Esophagus muscularis mucosa (tissue), 4 donors: Measurements from ENCODE around the gene SNCA. TPM values are rescaled to one million over a fixed set of nuclear protein-coding genes. Genes with fewer than 3 reads are reported as not detected.

Experiments
- DNase-seq: peaks from one replicate; pipeline ENCODE4 v3.0.0-alpha.2; 2017; ENCODE audit errors: extremely low spot score
- H3K27ac ChIP-seq, 4 donors: fragments of 200-600 bp; sonication (generic); replicated peaks in 1 of 4; 1 replicate in 3 of 4; 2 replicates in 1 of 4; pipeline ENCODE4 v1.5.1; 2016 to 2019; ENCODE audit warnings: mild to moderate bottlenecking in 1 of 4
- H3K27me3 ChIP-seq, 4 donors: fragments of 200-600 bp; sonication (generic); one replicate each; pipeline versions ENCODE4 v1.5.1 to v1.6.0; 2016 to 2019
- H3K36me3 ChIP-seq, 4 donors: fragments of 200-600 bp; sonication (generic); one replicate each; pipeline ENCODE4 v1.5.1; 2016 to 2019
- H3K4me1 ChIP-seq, 4 donors: fragments of 200-600 bp; sonication (generic); one replicate each; pipeline ENCODE4 v1.5.1; 2016 to 2019
- H3K4me3 ChIP-seq, 4 donors: fragments of 200-600 bp; sonication (generic); 1 replicate in 2 of 4; 2 replicates in 2 of 4; pipeline ENCODE4 v1.5.1; 2016 to 2019; ENCODE audit warnings: mild to moderate bottlenecking in 4 of 4, moderate library complexity in 1 of 4
- H3K9me3 ChIP-seq, 4 donors: fragments of 200-600 bp; sonication (generic); 1 replicate in 3 of 4; 2 replicates in 1 of 4; pipeline ENCODE4 v1.5.1; 2016 to 2019
- EP300 ChIP-seq: sonication (generic); formaldehyde crosslinking; IDR thresholded peaks from one replicate; pipeline ENCODE4 v1.6.1; 2017; ENCODE audit warnings: antibody characterized with exemption
- POLR2A ChIP-seq: fragments of 450-650 bp; IDR thresholded peaks from one replicate; pipeline ENCODE4 v1.6.1; 2017; ENCODE audit warnings: antibody characterized with exemption, moderate library complexity, mild to moderate bottlenecking, low read depth
- POLR2AphosphoS5 ChIP-seq, 2 donors: sonication (generic); formaldehyde crosslinking; IDR thresholded peaks; one replicate each; pipeline ENCODE4 v1.6.1; 2017; ENCODE audit warnings: antibody characterized with exemption in 2 of 2
- WGBS: methylation state at CpG from one replicate; pipeline ENCODE4 v1.1.5; 2018; 5-methylcytosine and 5-hydroxymethylcytosine counted together
- intact Hi-C: fragments of 100-400 bp; cut with DNase I; formaldehyde crosslinking; loops from one replicate; pipeline ENCODE4 v1.15.1; 2023
- total RNA-seq, 4 donors: library from RNA; depleted of rRNA; stranded (reverse); fragments of >200 nt; gene quantifications; one replicate each; pipeline versions ENCODE4 v1.1.0 to v1.2.1, GENCODE V29; 2016
- TF ChIP-seq, protein P1 (sequence below), 3 experiments: fragments of 200-600 bp in 2 of 3; fragments of 450-650 bp in 1 of 3; sonication (generic) in 2 of 3; IDR thresholded peaks; one replicate each; pipeline ENCODE4 v1.5.1; 2017 to 2019; ENCODE audit warnings: antibody characterized with exemption in 3 of 3, mild to moderate bottlenecking in 2 of 3, moderate library complexity in 1 of 3

SNCA gene
- total RNA-seq, result 10 to 100 TPM; 12.9 to 19.7 (median 17.6) TPM

DNA sequence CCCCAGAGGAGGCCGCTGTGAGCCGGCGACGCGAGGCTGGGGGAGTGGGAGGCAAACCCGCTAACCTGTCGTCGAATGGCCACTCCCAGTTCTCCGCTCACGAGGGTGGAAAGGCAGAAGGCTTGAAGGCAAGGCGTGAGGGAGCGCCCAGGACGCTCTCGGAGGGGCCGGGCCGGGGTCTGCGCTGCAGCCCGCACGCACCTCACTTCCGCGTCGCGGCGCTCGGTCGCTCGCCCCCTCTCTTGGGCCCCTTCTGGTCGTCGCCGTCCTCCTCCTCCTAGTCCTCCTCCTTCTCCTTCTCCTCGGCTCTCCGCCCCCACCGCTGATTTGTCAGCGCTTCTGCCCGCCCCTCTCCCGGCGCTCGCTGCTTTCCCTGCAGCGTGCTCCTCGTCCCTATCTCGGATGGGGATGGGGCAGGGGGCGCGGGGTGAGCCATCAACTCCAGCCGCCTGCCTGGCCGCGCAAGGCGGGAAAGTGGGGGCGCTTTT is at the start of gene SNCA:
TSS of gene SNCA (minus strand) at position 265 of the 488 bp plus-strand sequence. CDS start 1,494 bp downstream, outside the sequence.
- peaks cover 16 to 25% (median 22%) of the 10 kb centered on the region in 4 donors for H3K4me1 ChIP-seq
- H3K4me3 ChIP-seq, result peak within 1 kb of the TSS; percentile 63 to 83 (median 66)
- WGBS, result 2% methylated on average over 34 of the region's 48 CpGs
- DNase-seq, result no peak
- no peaks in the 10 kb centered on the region for H3K9me3 ChIP-seq
- peaks cover 0 to 47% (median 8%) of the 10 kb centered on the region in 4 donors for H3K27me3 ChIP-seq
- intact Hi-C loops, result no loop called here
- no peaks in the 10 kb centered on the region for H3K36me3 ChIP-seq
- peak within 1 kb of the TSS; percentile 54 to 73 (median 60) for H3K27ac ChIP-seq
- TF ChIP-seq POLR2AphosphoS5 (IDR thresholded peaks at IDR 0.05) (peak in 1 of 2 donors; percentile 38), POLR2A (no peak)

GRCh38 chr4:89879215-89879614 is 42.3 kb upstream of the SNCA start:
- Histone ChIP-seq H3K4me1 (no peaks in the 10 kb centered on the region), H3K36me3 (no peaks in the 10 kb centered on the region), H3K4me3 (no peak overlapping the region), H3K27me3 (no peaks in the 10 kb centered on the region), H3K27ac (no peak overlapping the region), H3K9me3 (no peaks in the 10 kb centered on the region)
- WGBS, result 87% methylated on average over 4 of the region's 4 CpGs
- TF ChIP-seq POLR2AphosphoS5 (IDR thresholded peaks at IDR 0.05) (no peak), EP300 (no peak), POLR2A (no peak)
- TF ChIP-seq, protein P1, sequence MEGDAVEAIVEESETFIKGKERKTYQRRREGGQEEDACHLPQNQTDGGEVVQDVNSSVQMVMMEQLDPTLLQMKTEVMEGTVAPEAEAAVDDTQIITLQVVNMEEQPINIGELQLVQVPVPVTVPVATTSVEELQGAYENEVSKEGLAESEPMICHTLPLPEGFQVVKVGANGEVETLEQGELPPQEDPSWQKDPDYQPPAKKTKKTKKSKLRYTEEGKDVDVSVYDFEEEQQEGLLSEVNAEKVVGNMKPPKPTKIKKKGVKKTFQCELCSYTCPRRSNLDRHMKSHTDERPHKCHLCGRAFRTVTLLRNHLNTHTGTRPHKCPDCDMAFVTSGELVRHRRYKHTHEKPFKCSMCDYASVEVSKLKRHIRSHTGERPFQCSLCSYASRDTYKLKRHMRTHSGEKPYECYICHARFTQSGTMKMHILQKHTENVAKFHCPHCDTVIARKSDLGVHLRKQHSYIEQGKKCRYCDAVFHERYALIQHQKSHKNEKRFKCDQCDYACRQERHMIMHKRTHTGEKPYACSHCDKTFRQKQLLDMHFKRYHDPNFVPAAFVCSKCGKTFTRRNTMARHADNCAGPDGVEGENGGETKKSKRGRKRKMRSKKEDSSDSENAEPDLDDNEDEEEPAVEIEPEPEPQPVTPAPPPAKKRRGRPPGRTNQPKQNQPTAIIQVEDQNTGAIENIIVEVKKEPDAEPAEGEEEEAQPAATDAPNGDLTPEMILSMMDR (IDR thresholded peaks at IDR 0.05), result no peak
- DNase-seq, result no peak
- intact Hi-C loops, result no loop called here

DNA sequence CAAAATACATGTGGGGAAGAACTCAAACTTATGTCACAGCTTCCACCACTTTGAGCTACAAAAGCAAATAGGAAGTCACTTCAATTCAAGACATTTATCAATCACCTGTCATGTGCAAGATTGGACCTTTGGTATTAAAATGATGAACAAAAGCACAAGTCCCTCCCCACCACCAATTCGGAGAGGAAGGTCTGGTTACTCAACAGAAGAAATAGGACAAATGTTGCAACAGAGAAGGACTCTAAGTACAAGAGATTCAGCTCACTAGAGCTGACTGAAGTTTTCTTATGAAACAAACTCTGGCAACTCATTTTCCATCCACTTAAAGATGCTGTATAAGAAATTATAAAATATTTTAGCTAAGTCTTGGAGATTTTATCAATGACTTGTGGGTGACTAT is 41.6 kb upstream of the SNCA start:
- H3K4me3 ChIP-seq, result no peak overlapping the region
- no peaks in the 10 kb centered on the region for H3K9me3 ChIP-seq
- H3K36me3 ChIP-seq, result no peaks in the 10 kb centered on the region
- H3K27ac ChIP-seq, result no peak overlapping the region
- TF ChIP-seq, protein P1 (IDR thresholded peaks at IDR 0.05), result no peak
- TF ChIP-seq POLR2A (no peak), EP300 (no peak), POLR2AphosphoS5 (IDR thresholded peaks at IDR 0.05) (no peak)
- 61% methylated on average over 1 of the region's 1 CpG for WGBS
- no peaks in the 10 kb centered on the region for H3K4me1 ChIP-seq
- no peaks in the 10 kb centered on the region for H3K27me3 ChIP-seq
- intact Hi-C loops, result no loop called here
- no peak for DNase-seq

DNA sequence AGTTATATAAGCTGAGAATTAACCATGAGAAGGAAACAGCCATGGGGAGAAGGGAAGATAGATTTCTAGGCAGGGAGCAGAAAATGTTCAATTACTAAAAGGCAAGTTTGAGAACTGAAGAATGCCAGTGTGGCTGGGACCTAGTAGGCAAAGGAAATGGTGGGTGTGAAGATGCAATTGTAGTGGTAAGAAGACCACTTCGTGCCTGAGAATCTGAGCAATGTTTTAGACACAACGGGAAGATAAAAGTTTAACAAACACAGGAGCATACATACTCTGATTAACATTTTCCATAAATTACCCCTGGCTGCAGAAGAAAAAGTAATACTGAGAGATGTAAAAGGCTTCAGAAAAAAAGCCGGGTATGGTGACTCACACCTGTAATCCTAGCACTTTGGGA is 39.6 kb upstream of the SNCA start:
- H3K27ac ChIP-seq, result no peak overlapping the region
- H3K4me1 ChIP-seq, result no peaks in the 10 kb centered on the region
- no peaks in the 10 kb centered on the region for H3K27me3 ChIP-seq
- WGBS, result 81% methylated on average over 3 of the region's 3 CpGs
- DNase-seq, result no peak
- no peaks in the 10 kb centered on the region for H3K36me3 ChIP-seq
- intact Hi-C loops, result no loop called here
- TF ChIP-seq, protein P1 (IDR thresholded peaks at IDR 0.05), result no peak
- TF ChIP-seq EP300, result no peak
- no peak for TF ChIP-seq POLR2AphosphoS5 (IDR thresholded peaks at IDR 0.05)
- no peak for TF ChIP-seq POLR2A
- no peak overlapping the region for H3K4me3 ChIP-seq
- H3K9me3 ChIP-seq, result no peaks in the 10 kb centered on the region

GRCh38 chr4:89871211-89871610 is 34.2 kb upstream of the SNCA start:
- no peaks in the 10 kb centered on the region for H3K4me1 ChIP-seq
- WGBS, result 94% methylated on average over 1 of the region's 1 CpG
- no peaks in the 10 kb centered on the region for H3K9me3 ChIP-seq
- H3K4me3 ChIP-seq, result no peak overlapping the region
- H3K36me3 ChIP-seq, result no peaks in the 10 kb centered on the region
- no peaks in the 10 kb centered on the region for H3K27me3 ChIP-seq
- no peak for TF ChIP-seq POLR2A
- no peak overlapping the region for H3K27ac ChIP-seq
- intact Hi-C loops, result no loop called here
- DNase-seq, result no peak
